ENCODE results near the gene KRTAP4-12.
"Not testable (repeated sequence)": the region's sequence is repeated elsewhere in the genome, so short reads cannot be mapped to it uniquely, and the experiment has no call there.

KRTAP4-12 gene

GRCh38 chr17:41103896-41104295 is 20.1 kb downstream of the KRTAP4-12 start:
- Histone ChIP-seq H3K36me3 (ENCODE audit: insufficient read depth, low read length) (no peaks in the 10 kb centered on the region), H3K9ac (ENCODE audit: insufficient read length) (no peak overlapping the region), H3K9me3 (ENCODE audit: low read depth, low read length) (no peaks in the 10 kb centered on the region), H3K4me3 (no peak overlapping the region), H3K27ac (peak overlapping the region; percentile 63)
- TF ChIP-seq FOXP2 (optimal IDR thresholded peaks at IDR 0.05; ENCODE audit: control extremely low read depth, extremely low read length, insufficient read depth) (no peak), POLR2AphosphoS5 (IDR thresholded peaks at IDR 0.05; ENCODE audit: borderline replicate concordance, low read depth, low read length) (no peak; the same call in 1 of the 2 replicates), EZH2 (IDR thresholded peaks at IDR 0.05) (no peak)
- DNase-seq (ENCODE audit: low read depth, low spot score) = no peak

GRCh38 chr17:41101586-41102259 is 22.3 kb downstream of the KRTAP4-12 start, which contains the start of gene KRTAP4-16:
Gene KRTAP4-16, minus strand, starts transcription at chr17:41102209. Its CDS starts 0 bp downstream, at chr17:41102209.
- DNase-seq (ENCODE audit: low read depth, low spot score) = no peak
- H3K4me3 ChIP-seq = no peak within 1 kb of the TSS
- no peak for TF ChIP-seq EZH2 (IDR thresholded peaks at IDR 0.05)
- no peaks in the 10 kb centered on the region for H3K36me3 ChIP-seq (ENCODE audit: insufficient read depth, low read length)
- H3K27ac ChIP-seq = 0 out of 2 replicates have a peak within 1 kb of the TSS, but pooled peaks have one; percentile 44
- H3K9me3 ChIP-seq (ENCODE audit: low read depth, low read length) = no peaks in the 10 kb centered on the region
- no peak within 1 kb of the TSS for H3K9ac ChIP-seq (ENCODE audit: insufficient read length)

- peak overlapping the region; percentile 94 for H3K27ac ChIP-seq
- not testable (repeated sequence) for H3K36me3 ChIP-seq (ENCODE audit: insufficient read depth, low read length); H3K9me3 ChIP-seq (ENCODE audit: low read depth, low read length); H3K9ac ChIP-seq (ENCODE audit: insufficient read length)
- peak; percentile 96 for DNase-seq (ENCODE audit: low read depth, low spot score)
- peak overlapping the region; percentile 38; the same call in 1 of the 2 replicates for H3K4me3 ChIP-seq
These were observed 24.1 kb downstream of the KRTAP4-12 start for GRCh38 chr17:41099682-41100480.

- Histone ChIP-seq H3K9me3 (ENCODE audit: low read depth, low read length) (no peaks in the 10 kb centered on the region), H3K27ac (no peak overlapping the region), H3K9ac (ENCODE audit: insufficient read length) (no peak overlapping the region), H3K36me3 (ENCODE audit: insufficient read depth, low read length) (no peaks in the 10 kb centered on the region; the same call in 1 of the 2 replicates), H3K4me3 (no peak overlapping the region)
- no peak for DNase-seq (ENCODE audit: low read depth, low spot score)
- no peak for TF ChIP-seq FOXP2 (optimal IDR thresholded peaks at IDR 0.05; ENCODE audit: control extremely low read depth, extremely low read length, insufficient read depth)
- no peak for TF ChIP-seq POLR2AphosphoS5 (IDR thresholded peaks at IDR 0.05; ENCODE audit: borderline replicate concordance, low read depth, low read length)
- no peak for TF ChIP-seq EZH2 (IDR thresholded peaks at IDR 0.05)
These were observed 25.5 kb downstream of the KRTAP4-12 start for GRCh38 chr17:41098481-41098880.

GRCh38 chr17:41098042-41098441 is 25.9 kb downstream of the KRTAP4-12 start, which contains the start of gene KRTAP4-8:
Gene KRTAP4-8, minus strand, starts transcription at chr17:41098142. Its CDS starts 58 bp downstream, at chr17:41098084.
- Histone ChIP-seq H3K9me3 (ENCODE audit: low read depth, low read length) (no peaks in the 10 kb centered on the region), H3K27ac (peak within 1 kb of the TSS; percentile 94; the same call in 1 of the 2 replicates)

GRCh38 chr17:41096055-41096454 is 27.9 kb downstream of the KRTAP4-12 start:
- H3K36me3 ChIP-seq (ENCODE audit: insufficient read depth, low read length) = no peaks in the 10 kb centered on the region; the same call in 1 of the 2 replicates
- no peak for DNase-seq (ENCODE audit: low read depth, low spot score)
- no peak overlapping the region for H3K4me3 ChIP-seq
- H3K9ac ChIP-seq (ENCODE audit: insufficient read length) = no peak overlapping the region
- no peak overlapping the region for H3K27ac ChIP-seq
- 0 out of 2 replicates have a peak, but pooled peaks cover 4% of the 10 kb centered on the region for H3K9me3 ChIP-seq (ENCODE audit: low read depth, low read length)
- TF ChIP-seq POLR2AphosphoS5 (IDR thresholded peaks at IDR 0.05; ENCODE audit: borderline replicate concordance, low read depth, low read length) (no peak), EZH2 (IDR thresholded peaks at IDR 0.05) (no peak), FOXP2 (optimal IDR thresholded peaks at IDR 0.05; ENCODE audit: control extremely low read depth, extremely low read length, insufficient read depth) (no peak)

More at GRCh38 chr17:41098042-41098441, 25.9 kb downstream of the KRTAP4-12 start, which contains the start of gene KRTAP4-8:
- TF ChIP-seq EZH2 (IDR thresholded peaks at IDR 0.05) = no peak
- TF ChIP-seq POLR2AphosphoS5 (IDR thresholded peaks at IDR 0.05; ENCODE audit: borderline replicate concordance, low read depth, low read length) = no peak
- no peak for TF ChIP-seq FOXP2 (optimal IDR thresholded peaks at IDR 0.05; ENCODE audit: control extremely low read depth, extremely low read length, insufficient read depth)
- Histone ChIP-seq H3K9ac (ENCODE audit: insufficient read length) (no peak within 1 kb of the TSS), H3K36me3 (ENCODE audit: insufficient read depth, low read length) (no peaks in the 10 kb centered on the region; the same call in 1 of the 2 replicates), H3K4me3 (no peak within 1 kb of the TSS)
- DNase-seq (ENCODE audit: low read depth, low spot score) = no peak

GRCh38 chr17:41088760-41089352 is 35.1 kb downstream of the KRTAP4-12 start:
- H3K27ac ChIP-seq; H3K36me3 ChIP-seq (ENCODE audit: insufficient read depth, low read length); DNase-seq (ENCODE audit: low read depth, low spot score); H3K9ac ChIP-seq (ENCODE audit: insufficient read length); H3K9me3 ChIP-seq (ENCODE audit: low read depth, low read length): not testable (repeated sequence)
- peak overlapping the region; percentile 57 for H3K4me3 ChIP-seq

GRCh38 chr17:41084100-41084856 is 39.7 kb downstream of the KRTAP4-12 start, which contains the start of gene KRTAP4-7:
Gene KRTAP4-7, plus strand, starts transcription at chr17:41084150. Its CDS starts 57 bp downstream, at chr17:41084207.
- Histone ChIP-seq H3K27ac (peak within 1 kb of the TSS; percentile 87; the same call in 1 of the 2 replicates), H3K4me3 (peak within 1 kb of the TSS; percentile 27; the same call in 1 of the 2 replicates)
- not testable (repeated sequence) for H3K36me3 ChIP-seq (ENCODE audit: insufficient read depth, low read length); H3K9ac ChIP-seq (ENCODE audit: insufficient read length); H3K9me3 ChIP-seq (ENCODE audit: low read depth, low read length); DNase-seq (ENCODE audit: low read depth, low spot score)

GRCh38 chr17:41083427-41083826 is 40.6 kb downstream of the KRTAP4-12 start:
- not testable (repeated sequence) for H3K9me3 ChIP-seq (ENCODE audit: low read depth, low read length); H3K9ac ChIP-seq (ENCODE audit: insufficient read length); H3K27ac ChIP-seq; DNase-seq (ENCODE audit: low read depth, low spot score); H3K4me3 ChIP-seq; H3K36me3 ChIP-seq (ENCODE audit: insufficient read depth, low read length)

All from SK-N-MC (cell line).